Measurements from ENCODE around the gene CFAP157.

GRCh38 chr9:127751269-127752054 is 44.7 kb downstream of the CFAP157 start:
- no peak for TF ChIP-seq EP300 (IDR thresholded peaks at IDR 0.05; ENCODE audit: borderline replicate concordance in 1 of 2, low read depth in 1 of 2, low read length in 1 of 2)
- TF ChIP-seq CTCF (IDR thresholded peaks at IDR 0.05) = no peak
- TF ChIP-seq SMC3 (IDR thresholded peaks at IDR 0.05; ENCODE audit: low read depth, low read length) = no peak
- TF ChIP-seq ELF1 (IDR thresholded peaks at IDR 0.05) = no peak
- TF ChIP-seq POLR2AphosphoS5 (IDR thresholded peaks at IDR 0.05; ENCODE audit: low read depth, low read length) = no peak
- no peak for TF ChIP-seq RAD21 (IDR thresholded peaks at IDR 0.05; ENCODE audit: low read length)
- no peak for TF ChIP-seq TAF1 (IDR thresholded peaks at IDR 0.05; ENCODE audit: borderline replicate concordance, low read depth, low read length)
- TF ChIP-seq CHD2 (IDR thresholded peaks at IDR 0.05; ENCODE audit: low read length, partially characterized antibody) = no peak
- TF ChIP-seq RCOR1 (IDR thresholded peaks at IDR 0.05; ENCODE audit: low read length) = no peak
